Mucosa of stomach (tissue), 1 donor: ENCODE results near the gene CRYBB1.

Experiments
- H3K27me3 ChIP-seq: one replicate; pipeline ENCODE4 v1.7.0; 2013; ENCODE audit warnings: mild to moderate bottlenecking, low read length; ENCODE audit not compliant: control insufficient read depth, insufficient read depth
- H3K36me3 ChIP-seq: one replicate; pipeline ENCODE4 v1.7.0; 2013; ENCODE audit warnings: low read length; ENCODE audit not compliant: control insufficient read depth, insufficient read depth
- H3K4me1 ChIP-seq: one replicate; pipeline ENCODE4 v1.7.0; 2013; ENCODE audit warnings: mild to moderate bottlenecking, low read length; ENCODE audit not compliant: control insufficient read depth, insufficient read depth
- H3K4me3 ChIP-seq: one replicate; pipeline ENCODE4 v1.7.0; 2013; ENCODE audit warnings: low read length
- H3K9ac ChIP-seq: one replicate; pipeline ENCODE4 v1.7.0; 2013; ENCODE audit warnings: mild to moderate bottlenecking, low read length, moderate library complexity
- H3K9me3 ChIP-seq: one replicate; pipeline ENCODE4 v1.7.0; 2013; ENCODE audit warnings: mild to moderate bottlenecking, low read length, moderate library complexity; ENCODE audit not compliant: control insufficient read depth
- donor health status: Pancreatic carcinoma.

The CRYBB1 gene

GRCh38 chr22:26580240-26580962 is 37.4 kb downstream of the CRYBB1 start:
- Histone ChIP-seq H3K4me1 (no peaks in the 10 kb centered on the region), H3K27me3 (no peaks in the 10 kb centered on the region), H3K4me3 (no peak overlapping the region), H3K36me3 (no peaks in the 10 kb centered on the region), H3K9me3 (no peaks in the 10 kb centered on the region), H3K9ac (no peak overlapping the region)

- H3K4me3 ChIP-seq, result no peak overlapping the region
- no peaks in the 10 kb centered on the region for H3K9me3 ChIP-seq
- no peak overlapping the region for H3K9ac ChIP-seq
Measured at GRCh38 chr22:26579331-26579886, 38.4 kb downstream of the CRYBB1 start.

GRCh38 chr22:26577081-26577480 is 40.7 kb downstream of the CRYBB1 start:
- Histone ChIP-seq H3K9ac (no peak overlapping the region), H3K9me3 (no peaks in the 10 kb centered on the region), H3K4me3 (no peak overlapping the region), H3K36me3 (no peaks in the 10 kb centered on the region), H3K4me1 (no peaks in the 10 kb centered on the region), H3K27me3 (no peaks in the 10 kb centered on the region)

More at GRCh38 chr22:26579331-26579886, 38.4 kb downstream of the CRYBB1 start:
- Histone ChIP-seq H3K4me1 (no peaks in the 10 kb centered on the region), H3K36me3 (no peaks in the 10 kb centered on the region), H3K27me3 (no peaks in the 10 kb centered on the region)

- Histone ChIP-seq H3K36me3 (no peaks in the 10 kb centered on the region), H3K9me3 (no peaks in the 10 kb centered on the region), H3K9ac (no peak overlapping the region), H3K4me1 (no peaks in the 10 kb centered on the region), H3K4me3 (no peak overlapping the region), H3K27me3 (no peaks in the 10 kb centered on the region)
Measured at GRCh38 chr22:26576026-26576680, 41.7 kb downstream of the CRYBB1 start.

GRCh38 chr22:26574001-26574723 is 43.7 kb downstream of the CRYBB1 start:
- Histone ChIP-seq H3K36me3 (no peaks in the 10 kb centered on the region), H3K9me3 (no peaks in the 10 kb centered on the region), H3K4me3 (no peak overlapping the region), H3K4me1 (no peaks in the 10 kb centered on the region), H3K27me3 (no peaks in the 10 kb centered on the region), H3K9ac (no peak overlapping the region)

- Histone ChIP-seq H3K27me3 (no peaks in the 10 kb centered on the region), H3K4me1 (no peaks in the 10 kb centered on the region), H3K36me3 (no peaks in the 10 kb centered on the region), H3K4me3 (no peak overlapping the region), H3K9ac (no peak overlapping the region), H3K9me3 (no peaks in the 10 kb centered on the region)
Measured at GRCh38 chr22:26573026-26573662, 44.7 kb downstream of the CRYBB1 start.

- Histone ChIP-seq H3K27me3 (no peaks in the 10 kb centered on the region), H3K9ac (no peak overlapping the region), H3K4me1 (no peaks in the 10 kb centered on the region), H3K4me3 (no peak overlapping the region), H3K36me3 (no peaks in the 10 kb centered on the region), H3K9me3 (no peaks in the 10 kb centered on the region)
Measured at GRCh38 chr22:26570864-26571525, 46.8 kb downstream of the CRYBB1 start.

- Histone ChIP-seq H3K27me3 (no peaks in the 10 kb centered on the region), H3K4me3 (no peak overlapping the region), H3K9me3 (no peaks in the 10 kb centered on the region), H3K36me3 (no peaks in the 10 kb centered on the region), H3K9ac (no peak overlapping the region), H3K4me1 (no peaks in the 10 kb centered on the region)
Measured at GRCh38 chr22:26570115-26570514, 47.7 kb downstream of the CRYBB1 start.

- Histone ChIP-seq H3K36me3 (no peaks in the 10 kb centered on the region), H3K4me1 (no peaks in the 10 kb centered on the region), H3K9me3 (no peaks in the 10 kb centered on the region), H3K27me3 (no peaks in the 10 kb centered on the region), H3K4me3 (no peak overlapping the region), H3K9ac (no peak overlapping the region)
Measured at GRCh38 chr22:26568207-26568706, 49.6 kb downstream of the CRYBB1 start.

GRCh38 chr22:26567610-26568009 is 50.2 kb downstream of the CRYBB1 start:
- Histone ChIP-seq H3K9ac (no peak overlapping the region), H3K4me3 (no peak overlapping the region), H3K4me1 (no peaks in the 10 kb centered on the region), H3K36me3 (no peaks in the 10 kb centered on the region), H3K27me3 (no peaks in the 10 kb centered on the region), H3K9me3 (no peaks in the 10 kb centered on the region)

GRCh38 chr22:26566994-26567393 is 50.8 kb downstream of the CRYBB1 start:
- Histone ChIP-seq H3K27me3 (no peaks in the 10 kb centered on the region), H3K36me3 (no peaks in the 10 kb centered on the region), H3K4me3 (no peak overlapping the region), H3K9ac (no peak overlapping the region), H3K9me3 (no peaks in the 10 kb centered on the region), H3K4me1 (no peaks in the 10 kb centered on the region)
